Activated T-cell treated with anti-CD3 and anti-CD28 coated beads for 1 hour (primary cell): Measurements from ENCODE around the gene RIPOR3.
"Not testable (repeated sequence)": the region's sequence is repeated elsewhere in the genome, so short reads cannot be mapped to it uniquely, and the experiment has no call there.

Source experiments
- DNase-seq: peaks from one replicate; pipeline ENCODE4 v3.0.0-alpha.2; 2020; ENCODE audit warnings: low read depth

Gene RIPOR3

DNA sequence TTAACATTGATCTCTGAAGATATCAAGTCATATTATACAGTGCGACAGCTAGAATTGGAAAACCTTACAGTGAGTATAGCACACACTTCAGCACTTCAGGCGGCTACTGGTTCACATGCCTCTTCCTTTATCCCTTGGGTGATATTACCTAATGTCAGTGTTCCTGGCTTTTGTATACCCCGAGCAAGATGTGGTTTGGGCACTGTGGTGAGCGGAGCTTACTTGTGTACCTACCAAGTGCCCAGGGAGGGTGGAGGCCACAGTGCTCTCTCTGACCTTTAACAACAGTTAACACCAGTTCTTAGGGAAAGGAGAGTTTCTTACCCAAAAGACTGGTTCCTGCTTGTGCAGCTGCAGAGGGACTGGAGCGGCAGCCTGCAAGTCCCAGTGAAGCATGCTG, 116.8 kb downstream of the RIPOR3 start:
- DNase-seq: no peak

DNA sequence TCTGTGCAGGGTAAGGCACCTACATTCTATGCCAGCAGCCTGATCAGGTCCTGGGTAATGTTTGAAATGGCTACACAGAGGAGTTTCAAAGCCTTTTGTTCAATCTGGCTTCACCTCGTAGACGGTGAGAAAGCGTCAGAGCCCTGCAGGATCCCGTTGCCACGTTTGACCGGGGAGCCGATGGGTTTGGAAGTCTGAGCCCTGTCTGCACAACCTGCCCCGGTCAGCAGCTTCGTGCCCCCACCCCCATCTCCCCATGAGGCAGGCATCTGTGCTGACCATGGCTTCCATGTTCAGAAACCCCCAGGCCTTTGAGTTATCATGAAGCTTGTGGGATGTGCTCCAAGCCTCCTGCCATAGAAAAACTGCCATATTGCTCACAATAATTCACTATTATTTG, 117.2 kb downstream of the RIPOR3 start:
- no peak for DNase-seq

DNA sequence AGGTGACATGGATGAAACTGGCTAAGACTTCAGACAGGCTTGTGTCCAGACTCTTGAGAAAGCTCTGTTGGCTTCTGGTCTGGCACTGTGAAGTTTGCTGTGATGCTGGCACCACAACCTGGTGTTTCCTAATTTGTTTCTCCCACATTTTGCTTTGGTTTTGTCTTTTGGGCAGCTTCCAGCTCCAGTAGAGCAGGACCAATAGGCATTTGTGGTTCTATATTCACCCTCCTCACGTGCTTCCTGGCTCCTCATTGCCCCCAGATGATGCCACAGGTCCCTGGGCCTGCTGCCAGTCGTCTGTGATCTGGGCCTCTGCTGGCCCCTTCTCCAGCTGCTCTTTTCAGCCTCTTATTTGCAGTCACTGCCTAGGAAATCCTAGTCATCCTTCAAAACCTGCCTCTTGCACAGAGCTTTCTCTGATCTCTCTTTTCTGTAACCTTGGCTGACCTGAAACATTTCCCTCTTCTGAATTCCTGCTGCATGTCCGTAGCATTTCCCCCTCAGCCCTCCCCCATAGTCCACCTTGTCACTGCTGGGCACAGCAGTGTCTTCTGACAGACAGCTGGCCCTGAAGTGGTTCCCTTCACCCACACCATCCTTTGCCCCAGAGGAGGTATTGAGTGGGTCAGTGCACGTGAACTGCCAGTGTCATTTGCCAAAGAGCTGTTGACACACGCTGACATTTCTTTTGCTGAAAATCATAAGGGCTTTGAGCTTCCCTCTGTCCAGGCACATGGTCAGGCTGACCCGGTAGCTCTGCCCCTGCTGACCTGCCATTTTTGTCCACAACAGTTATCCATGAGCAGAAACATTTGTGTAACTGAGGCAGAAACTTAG, 118.2 kb downstream of the RIPOR3 start:
- no peak for DNase-seq

DNA sequence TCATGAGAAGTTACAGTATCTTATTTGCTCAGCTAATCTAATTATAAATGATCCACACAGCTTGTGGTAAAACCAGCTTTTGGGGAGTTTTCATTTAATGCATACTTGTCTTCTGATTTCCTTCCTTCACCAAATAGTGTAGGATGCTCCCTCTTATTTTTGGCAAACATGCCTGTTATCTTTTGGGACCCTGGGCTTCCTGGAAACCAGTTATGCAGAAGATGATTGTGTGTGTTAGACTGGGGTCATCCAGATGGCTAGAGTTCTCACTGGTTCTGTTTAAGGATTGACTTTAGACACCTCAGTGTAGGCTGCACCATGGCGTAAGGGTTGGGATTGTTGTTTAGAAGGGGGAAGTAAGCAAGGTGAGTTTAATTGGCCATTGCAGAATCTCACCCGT, 119.9 kb downstream of the RIPOR3 start:
- DNase-seq: no peak

DNA sequence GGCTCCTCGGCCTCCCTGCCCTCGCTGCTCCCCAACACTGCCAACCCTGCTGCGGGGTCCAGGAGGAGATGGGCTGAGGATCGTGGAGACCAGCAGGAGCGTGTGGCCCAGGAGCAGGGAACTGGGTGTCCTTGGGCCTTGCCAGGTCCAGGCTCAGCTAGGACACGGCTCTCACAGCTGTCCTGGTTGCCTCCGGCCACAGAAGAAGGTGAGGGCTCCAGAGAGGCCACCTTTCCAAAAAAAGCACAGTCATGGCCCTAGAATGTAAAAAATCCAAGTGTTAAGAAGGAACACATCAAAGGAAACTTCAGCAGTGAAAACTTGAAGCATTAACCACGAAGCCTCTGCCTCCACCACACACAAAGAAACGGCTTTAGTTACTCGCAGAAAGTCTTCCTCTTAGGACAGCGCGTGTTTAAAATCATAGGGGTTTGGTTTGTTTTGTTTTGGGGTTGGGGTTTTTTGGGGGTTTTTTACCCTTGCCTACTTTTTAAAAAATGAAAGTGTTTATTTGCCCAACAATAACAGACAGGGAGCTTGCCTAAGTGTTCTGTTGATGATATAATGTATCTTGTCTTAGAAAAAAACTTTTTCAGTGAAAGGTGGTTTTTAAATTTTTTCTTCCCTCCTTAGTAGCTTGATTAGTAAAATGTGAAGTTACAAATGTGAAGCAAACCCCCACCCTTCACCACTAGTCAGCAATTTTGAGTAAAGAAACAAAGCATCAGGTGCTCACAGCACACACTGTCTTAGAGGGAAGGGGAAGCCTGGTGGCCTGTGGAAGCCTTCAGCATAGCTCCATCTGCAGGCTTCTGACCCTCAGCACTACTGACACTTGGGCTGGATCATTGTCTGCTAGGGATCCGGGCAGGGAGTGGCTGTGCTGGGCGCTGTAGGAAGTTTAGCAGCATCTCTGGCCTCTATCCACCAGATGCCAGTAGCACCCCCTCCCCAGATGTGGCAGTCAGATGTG, 121.2 kb downstream of the RIPOR3 start:
- no peak for DNase-seq

DNA sequence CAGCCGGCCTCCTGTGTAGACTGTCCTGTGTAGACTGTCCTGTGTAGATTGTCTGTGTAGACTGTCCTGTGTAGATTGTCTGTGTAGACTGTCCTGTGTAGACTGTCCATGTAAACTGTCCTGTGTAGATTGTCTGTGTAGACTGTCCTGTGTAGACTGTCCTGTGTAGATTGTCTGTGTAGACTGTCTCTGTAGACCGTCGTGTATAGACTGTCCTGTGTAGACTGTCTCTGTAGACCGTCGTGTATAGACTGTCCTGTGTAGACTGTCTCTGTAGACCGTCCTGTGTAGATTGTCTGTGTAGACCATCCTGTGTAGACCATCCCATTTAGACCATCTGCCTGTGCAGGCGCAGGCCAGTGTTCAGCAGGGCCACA, 121.9 kb downstream of the RIPOR3 start:
- DNase-seq: not testable (repeated sequence)

DNA sequence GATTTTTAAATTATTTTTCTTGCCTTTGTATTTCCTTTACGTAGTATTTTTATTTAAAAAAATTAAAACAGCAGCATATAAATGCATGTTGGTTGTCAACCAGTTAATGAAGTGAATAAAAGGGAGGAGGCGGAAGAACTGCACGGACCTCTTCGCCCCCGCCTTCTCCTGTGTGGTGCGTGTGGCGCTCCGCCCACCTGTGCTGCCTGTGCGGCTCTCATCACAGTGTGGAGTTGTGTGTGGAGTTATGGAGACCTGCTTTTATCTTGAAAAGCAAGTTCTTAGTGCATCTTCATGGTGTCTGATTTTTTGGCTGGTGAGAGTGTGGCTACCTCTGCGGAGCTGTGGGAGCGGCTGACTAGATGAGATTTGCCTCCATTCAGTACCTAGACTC, 122.8 kb downstream of the RIPOR3 start:
- DNase-seq: no peak

DNA sequence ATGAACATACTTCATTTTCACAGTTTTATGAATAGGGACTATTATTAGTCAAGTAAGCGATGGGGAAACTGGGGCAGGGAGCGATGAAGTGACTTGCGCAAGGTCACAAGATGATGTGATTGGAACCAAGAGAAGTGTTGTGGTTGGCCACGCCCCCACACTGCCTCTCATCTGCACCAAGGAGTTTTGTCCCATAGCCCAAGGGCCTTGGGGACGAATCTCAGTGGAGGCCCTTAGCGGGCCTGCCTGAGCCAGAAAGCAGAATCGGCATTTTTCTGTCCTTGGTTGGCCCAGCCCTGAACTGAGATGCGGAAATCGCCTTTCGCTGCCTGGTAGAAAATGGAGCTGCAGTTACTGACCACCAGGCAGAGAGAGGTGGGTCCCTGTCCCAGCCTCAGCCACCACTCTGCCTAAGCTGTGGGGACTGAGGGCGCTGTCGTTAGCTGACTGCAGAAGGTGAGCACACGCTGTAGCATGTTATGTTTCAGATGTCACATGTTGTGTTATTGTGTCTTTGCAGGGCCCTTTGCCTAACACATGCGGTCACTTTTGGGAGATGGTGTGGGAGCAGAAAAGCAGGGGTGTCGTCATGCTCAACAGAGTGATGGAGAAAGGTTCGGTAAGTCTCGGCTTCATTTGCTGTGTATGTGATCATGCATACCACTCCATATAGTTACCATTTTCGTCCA, 123.3 kb downstream of the RIPOR3 start:
- no peak for DNase-seq

DNA sequence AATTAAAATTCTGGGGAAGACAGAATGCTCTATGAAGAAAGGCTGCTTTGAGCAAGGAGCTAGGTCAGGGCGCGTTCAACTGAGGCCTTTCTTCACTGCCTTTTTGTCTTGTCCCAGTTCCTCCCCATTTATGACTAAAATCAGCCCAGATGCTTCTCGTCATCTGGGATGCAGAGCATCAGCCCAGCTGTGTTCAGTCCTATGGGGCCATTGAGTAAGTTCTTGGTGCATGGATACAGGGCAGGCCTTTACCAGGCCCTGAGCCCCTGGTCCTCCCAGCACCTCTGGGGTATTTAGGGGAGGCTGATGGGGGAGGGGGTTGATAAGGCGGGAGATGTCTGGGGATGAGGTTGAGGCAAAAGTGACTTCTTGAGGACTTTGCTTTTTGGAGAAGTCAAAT, 125.5 kb downstream of the RIPOR3 start:
- DNase-seq: no peak

DNA sequence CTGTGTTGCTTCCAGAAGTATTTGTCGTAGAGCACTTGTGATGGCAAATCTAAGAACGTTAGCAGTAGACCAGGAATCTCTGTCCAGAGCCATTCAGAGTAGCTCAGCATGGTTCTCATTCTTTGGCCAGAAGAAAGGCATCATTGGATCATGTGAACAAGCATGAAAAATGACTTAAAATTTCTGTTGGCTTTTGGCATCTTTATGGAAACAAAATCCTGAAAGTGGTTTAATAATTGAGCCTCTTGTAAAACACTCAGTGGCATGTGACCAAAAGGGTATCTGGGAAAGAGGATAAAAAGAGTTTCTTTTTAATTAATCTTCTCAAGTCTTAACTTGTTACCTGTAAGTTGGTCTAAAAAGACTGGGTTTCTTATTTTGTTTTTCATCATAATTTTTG, 126.0 kb downstream of the RIPOR3 start:
- no peak for DNase-seq

DNA sequence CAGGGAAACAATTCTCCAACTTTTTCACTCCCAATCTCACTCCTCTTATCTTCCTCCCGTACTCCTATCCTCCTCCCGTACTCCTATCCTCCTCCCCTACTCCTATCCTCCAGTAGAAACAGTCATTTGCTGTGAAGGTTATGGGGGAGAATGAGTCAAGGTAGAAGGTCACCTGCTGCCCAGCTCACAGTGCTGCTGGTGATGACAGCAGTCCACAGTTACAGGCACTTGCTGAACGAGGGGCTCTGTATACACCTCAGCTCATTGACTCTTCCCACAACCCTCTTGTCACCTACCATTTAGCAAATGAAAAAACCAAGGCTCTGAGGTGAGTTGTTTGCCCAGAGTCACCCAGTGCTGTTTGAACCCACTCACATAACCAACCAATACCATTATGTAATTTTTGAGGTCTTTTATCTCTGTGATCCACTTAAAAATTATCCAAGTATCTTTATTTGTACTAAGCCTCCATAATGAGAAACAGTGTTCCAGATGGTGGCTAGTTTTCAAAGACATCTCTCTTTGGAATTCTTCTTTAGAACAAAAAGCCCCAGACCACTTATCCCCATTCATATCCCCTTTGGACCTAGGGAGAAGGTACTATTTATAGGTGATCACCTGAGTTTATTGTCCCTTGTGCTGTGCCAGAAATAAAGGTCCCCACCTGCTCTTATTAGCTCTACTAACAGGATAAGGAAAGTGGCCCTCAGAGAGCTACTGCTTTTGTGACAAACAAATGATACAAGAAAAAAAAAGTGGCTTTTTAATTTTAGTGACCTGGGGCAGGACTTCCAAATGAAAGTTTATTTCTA, 128.0 kb downstream of the RIPOR3 start:
- no peak for DNase-seq

DNA sequence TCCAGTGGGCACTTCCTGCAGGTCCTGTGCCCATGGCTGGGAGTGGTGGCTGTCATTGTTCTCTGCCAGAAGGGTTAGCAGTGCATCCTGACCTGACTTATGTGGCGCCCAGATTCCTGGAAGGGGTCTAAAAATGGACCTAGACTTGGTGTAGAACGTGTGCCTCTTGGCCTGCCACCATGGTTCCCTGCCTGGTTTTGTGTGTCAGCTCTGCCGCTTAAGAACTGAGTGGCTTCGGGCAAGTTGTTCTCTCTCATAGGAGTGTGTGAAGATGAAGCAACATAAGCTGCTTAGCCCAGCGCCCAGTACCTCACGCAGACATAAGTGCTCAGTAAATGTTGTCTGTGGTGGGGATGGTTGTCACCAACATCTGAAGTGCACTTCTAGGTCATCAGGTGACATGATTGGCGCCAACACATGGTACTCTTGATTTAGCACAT, 129.1 kb downstream of the RIPOR3 start:
- no peak for DNase-seq

DNA sequence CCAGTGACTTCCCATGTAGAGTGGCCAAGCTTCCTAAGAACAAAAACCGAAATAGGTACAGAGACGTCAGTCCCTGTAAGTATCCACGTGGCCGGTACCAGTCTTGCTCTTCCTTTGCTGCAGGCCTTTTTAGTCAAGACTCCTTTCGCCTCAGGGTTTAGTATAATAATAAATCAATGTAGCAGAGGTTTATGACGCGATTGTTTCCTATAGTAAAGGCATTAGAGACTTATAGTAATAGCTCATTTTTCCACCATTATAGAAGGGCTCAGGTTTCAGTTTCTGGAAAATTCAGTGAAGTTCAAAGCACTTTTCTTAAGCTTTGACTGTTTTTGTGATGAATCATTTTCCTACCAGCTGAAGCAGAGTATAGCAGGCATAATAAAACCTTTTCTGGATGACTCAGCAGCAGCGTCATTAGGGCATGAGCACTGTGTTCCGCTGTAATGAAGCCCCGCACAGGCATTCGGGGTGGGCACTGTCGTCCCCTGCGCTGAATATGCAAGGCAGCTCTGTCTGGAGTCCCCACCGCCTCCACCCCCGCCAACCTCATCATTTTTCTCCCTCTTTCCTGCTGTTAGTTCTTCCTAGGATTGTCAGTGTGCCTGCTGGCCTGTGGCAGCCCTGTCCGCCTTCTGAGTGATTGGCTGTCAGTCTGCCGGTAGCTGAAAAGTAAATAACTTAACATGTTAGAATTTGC, 129.8 kb downstream of the RIPOR3 start:
- DNase-seq: peak; percentile 22

DNA sequence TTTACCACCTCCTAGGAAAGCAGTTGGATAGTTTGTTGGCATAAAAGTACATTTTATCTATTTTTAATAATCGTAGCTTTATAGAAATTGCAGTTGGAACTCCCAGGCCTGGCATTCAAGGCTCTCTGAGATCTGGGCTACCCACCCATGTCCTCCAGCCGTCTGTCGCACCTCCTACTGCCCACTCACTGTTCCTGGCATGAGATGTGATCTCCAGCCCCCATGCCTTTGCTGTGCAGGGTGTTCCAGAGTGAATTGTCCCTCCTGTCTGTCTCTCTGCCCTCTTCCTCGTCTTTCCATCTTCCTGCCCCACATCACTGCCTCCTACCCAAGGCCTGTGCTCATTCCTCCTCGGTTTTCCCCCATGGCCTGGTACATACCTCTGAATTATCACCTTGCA, 130.5 kb downstream of the RIPOR3 start:
- DNase-seq: no peak

DNA sequence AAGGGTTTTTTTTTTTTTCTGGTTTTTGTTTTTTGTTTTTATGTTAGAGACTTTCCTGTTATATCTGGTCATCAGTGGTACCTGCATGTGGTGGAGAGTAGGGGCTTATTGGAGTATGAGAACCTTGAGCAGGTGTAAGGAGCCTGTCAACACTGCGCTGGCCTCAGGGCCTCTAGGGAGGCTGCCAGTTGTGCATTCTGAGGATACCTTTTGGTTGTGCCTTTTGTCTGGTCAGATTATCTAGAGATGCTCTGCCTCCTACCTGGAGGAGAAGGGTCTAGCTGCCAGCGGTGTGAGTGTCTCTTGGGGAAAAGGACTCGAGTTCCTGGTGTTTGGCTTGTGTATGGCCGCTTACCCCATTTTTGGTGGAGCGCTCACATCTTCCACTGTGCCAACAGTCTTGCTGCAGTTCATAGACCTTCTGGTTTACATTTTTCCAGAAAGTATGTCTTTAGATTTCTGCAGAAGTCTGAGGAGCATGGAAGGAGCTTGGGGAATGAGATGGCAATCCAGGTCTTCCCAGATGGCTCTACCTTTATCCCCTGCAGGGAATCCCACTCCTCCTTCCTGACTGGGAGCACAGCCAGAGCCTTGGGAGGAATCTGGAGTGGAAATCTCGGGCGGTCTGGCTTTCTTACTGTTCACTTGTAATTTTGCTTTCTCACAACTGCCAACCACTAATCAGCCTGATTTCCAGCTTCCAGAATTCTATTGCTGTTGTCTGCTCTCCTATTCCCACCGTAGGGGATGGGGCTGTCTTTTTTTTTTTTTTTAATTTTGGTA, 131.3 kb downstream of the RIPOR3 start:
- no peak for DNase-seq

DNA sequence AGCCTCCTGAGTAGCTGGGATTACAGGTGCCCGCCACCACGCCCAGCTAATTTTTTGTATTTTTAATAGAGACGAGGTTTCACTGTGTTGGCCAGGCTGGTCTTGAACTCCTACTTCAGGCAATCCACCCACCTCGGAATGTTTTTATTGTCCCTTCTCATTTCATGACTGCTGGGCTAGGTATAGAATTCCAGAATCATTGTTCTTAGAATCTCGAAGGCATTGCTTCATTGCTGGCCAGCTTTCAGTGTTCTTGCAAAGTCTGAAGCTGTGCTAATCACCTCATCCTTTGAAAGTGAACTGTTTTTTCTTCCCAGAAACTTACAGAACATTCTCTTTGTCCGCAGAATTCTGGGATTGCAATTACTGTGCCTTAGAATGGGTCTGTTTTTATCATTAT, 132.2 kb downstream of the RIPOR3 start:
- DNase-seq: no peak

DNA sequence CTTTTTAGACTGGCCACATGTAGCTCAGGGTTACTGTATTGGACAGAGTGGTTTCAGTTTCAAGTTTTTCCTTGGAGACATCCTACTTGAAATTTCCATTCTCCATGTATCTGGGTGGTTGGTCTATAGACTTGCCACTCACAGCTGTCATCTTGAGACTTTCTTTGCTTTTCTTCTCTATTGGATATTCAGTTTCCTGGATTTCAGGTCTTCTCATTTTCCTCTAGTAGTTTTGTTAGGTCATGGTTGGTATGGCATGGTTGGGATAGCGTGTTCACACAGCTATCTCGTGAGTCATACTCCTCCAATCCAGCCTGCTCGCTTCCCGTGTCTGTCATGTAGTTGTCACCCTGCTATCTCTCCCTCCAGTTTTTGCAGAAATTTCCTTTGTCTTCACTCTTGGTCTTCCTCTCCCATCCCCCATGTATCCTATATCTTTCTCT, 132.8 kb downstream of the RIPOR3 start:
- DNase-seq: no peak

DNA sequence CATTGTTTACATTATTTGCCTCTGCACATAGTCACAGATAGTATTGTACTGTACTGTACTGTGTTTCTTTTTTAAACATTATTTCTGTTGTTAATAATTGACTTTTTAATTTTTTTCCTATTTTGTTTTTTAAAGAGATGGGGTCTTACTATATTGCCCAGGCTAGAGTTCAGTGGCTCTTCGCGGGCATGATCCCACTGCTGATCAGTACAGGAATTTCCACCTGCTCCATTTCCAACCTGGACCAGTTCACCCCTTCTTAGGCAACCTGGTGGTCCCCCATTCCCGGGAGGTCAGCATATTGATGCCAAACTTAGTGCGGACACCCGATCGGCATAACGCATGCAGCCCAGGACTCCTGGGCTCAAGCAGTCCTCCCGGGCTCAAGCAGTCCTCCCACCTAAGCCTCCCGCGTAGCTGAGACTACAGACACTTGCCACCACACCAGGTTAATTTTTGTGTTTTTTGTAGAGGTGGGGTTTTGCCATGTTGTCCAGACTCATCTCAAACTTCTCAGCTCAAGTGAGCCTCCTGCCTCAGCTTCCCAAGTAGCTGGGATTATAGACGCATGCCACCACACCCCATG, 133.7 kb downstream of the RIPOR3 start:
- DNase-seq: no peak

DNA sequence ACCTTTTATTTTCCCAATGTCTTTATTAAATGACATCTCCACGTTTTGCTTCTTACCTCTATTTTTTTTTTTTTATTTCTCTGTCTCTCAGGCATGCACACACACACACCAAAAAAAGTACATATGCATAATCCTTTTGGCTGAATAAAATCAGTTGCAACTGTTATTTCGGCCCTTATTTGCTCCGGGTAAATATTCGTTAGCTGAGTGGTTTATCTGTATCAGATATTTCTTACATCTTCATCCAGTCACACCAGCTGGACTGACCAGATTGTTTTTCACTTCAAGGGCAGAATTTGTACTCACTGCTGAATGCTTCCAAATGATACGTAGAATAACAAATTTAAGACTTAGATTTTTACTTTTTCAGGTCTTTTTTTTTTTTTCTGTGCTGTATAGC, 135.7 kb downstream of the RIPOR3 start:
- no peak for DNase-seq
